Caco-2 (cell line): ENCODE data around the gene PRKAG1. TPM values are rescaled to one million over a fixed set of nuclear protein-coding genes. Genes with fewer than 3 reads are reported as not detected.

Experiments
- BruUV-seq: library from RNA; stranded (reverse); fragments of 400-500 nt; replicated peaks from 2 replicates; lab custom pipeline; 2021; lab: Mats Ljungman, UMichigan
- CTCF ChIA-PET: fragments of 300-600 bp; sonication (Branson Sonifier 250); formaldehyde crosslinking; loops from one replicate; lab custom pipeline; 2022; ENCODE audit warnings: antibody characterized with exemption; lab: Charles Lee
- POLR2A ChIA-PET: fragments of 300-600 bp; sonication (Branson Sonifier 250); formaldehyde crosslinking; loops from one replicate; lab custom pipeline; 2022; ENCODE audit warnings: antibody characterized with exemption; lab: Charles Lee
- DNase-seq, 2 experiments: peaks; one replicate each; pipeline versions ENCODE4 v3.0.0 to v3.0.0-alpha.2; 2020 to 2022
- H3K27me3 ChIP-seq: replicated peaks from 2 replicates; pipeline ENCODE4 v1.6.0; 2011; ENCODE audit warnings: low read length; ENCODE audit not compliant: control insufficient read depth, insufficient read depth
- H3K36me3 ChIP-seq: 2 replicates; pipeline ENCODE4 v1.5.1; 2011; ENCODE audit warnings: low read length; ENCODE audit not compliant: control insufficient read depth, insufficient read depth
- H3K4me1 ChIP-seq: fragments of 250-450 bp; sonication (Bioruptor Pico); 2 replicates; pipeline ENCODE4 v1.5.1; 2020; ENCODE audit warnings: mild to moderate bottlenecking
- H3K4me3 ChIP-seq: 2 replicates; pipeline ENCODE4 v1.5.1; 2011; ENCODE audit warnings: low read depth, mild to moderate bottlenecking, control low read depth, low read length
- H3K9me3 ChIP-seq: fragments of 250-450 bp; sonication (Bioruptor Pico); 2 replicates; pipeline ENCODE4 v1.5.1; 2020; ENCODE audit warnings: mild to moderate bottlenecking, moderate library complexity
- H3K27ac Mint-ChIP-seq: one replicate; pipeline ENCODE4 v1.8.0; 2022; ENCODE audit warnings: mixed read lengths; ENCODE audit not compliant: unreplicated experiment
- H3K27me3 Mint-ChIP-seq: one replicate; pipeline ENCODE4 v1.8.0; 2022; ENCODE audit warnings: mixed read lengths; ENCODE audit not compliant: insufficient read depth, unreplicated experiment
- H3K36me3 Mint-ChIP-seq: one replicate; pipeline ENCODE4 v1.8.0; 2022; ENCODE audit warnings: mild to moderate bottlenecking, mixed read lengths; ENCODE audit not compliant: insufficient read depth, unreplicated experiment
- H3K4me1 Mint-ChIP-seq: one replicate; pipeline ENCODE4 v1.8.0; 2022; ENCODE audit warnings: low read depth, mixed read lengths; ENCODE audit not compliant: unreplicated experiment
- H3K4me3 Mint-ChIP-seq: one replicate; pipeline ENCODE4 v1.8.0; 2022; ENCODE audit warnings: mild to moderate bottlenecking, moderate library complexity, mixed read lengths; ENCODE audit not compliant: unreplicated experiment
- H3K9me3 Mint-ChIP-seq: one replicate; pipeline ENCODE4 v1.8.0; 2022; ENCODE audit warnings: mixed read lengths; ENCODE audit not compliant: unreplicated experiment
- intact Hi-C: fragments of 100-400 bp; cut with micrococcal nuclease; formaldehyde crosslinking; loops from one replicate; pipeline ENCODE4 v1.10.0; 2022; ENCODE audit not compliant: unreplicated experiment
- total RNA-seq: library from RNA; stranded (reverse); gene quantifications from 2 replicates; pipeline ENCODE4 v1.2.3, GENCODE V29; 2022
- TF ChIP-seq, protein P1 (sequence below), 2 experiments: fragments of 200-600 bp in 1 of 2; IDR thresholded peaks; 1 replicate in 1 of 2; 2 replicates in 1 of 2; pipeline versions ENCODE4 v1.5.1 to v1.8.0; 2011 to 2022; ENCODE audit warnings: antibody characterized with exemption in 1 of 2, control low read depth in 1 of 2, inconsistent platforms in 1 of 2, low read depth in 1 of 2, low read length in 1 of 2, mild to moderate bottlenecking in 1 of 2, moderate library complexity in 1 of 2; ENCODE audit not compliant: insufficient read depth in 1 of 2, severe bottlenecking in 1 of 2, unreplicated experiment in 1 of 2

Gene PRKAG1
- total RNA-seq, 1 experiment from 2014 or later, result 60.3 TPM

DNA sequence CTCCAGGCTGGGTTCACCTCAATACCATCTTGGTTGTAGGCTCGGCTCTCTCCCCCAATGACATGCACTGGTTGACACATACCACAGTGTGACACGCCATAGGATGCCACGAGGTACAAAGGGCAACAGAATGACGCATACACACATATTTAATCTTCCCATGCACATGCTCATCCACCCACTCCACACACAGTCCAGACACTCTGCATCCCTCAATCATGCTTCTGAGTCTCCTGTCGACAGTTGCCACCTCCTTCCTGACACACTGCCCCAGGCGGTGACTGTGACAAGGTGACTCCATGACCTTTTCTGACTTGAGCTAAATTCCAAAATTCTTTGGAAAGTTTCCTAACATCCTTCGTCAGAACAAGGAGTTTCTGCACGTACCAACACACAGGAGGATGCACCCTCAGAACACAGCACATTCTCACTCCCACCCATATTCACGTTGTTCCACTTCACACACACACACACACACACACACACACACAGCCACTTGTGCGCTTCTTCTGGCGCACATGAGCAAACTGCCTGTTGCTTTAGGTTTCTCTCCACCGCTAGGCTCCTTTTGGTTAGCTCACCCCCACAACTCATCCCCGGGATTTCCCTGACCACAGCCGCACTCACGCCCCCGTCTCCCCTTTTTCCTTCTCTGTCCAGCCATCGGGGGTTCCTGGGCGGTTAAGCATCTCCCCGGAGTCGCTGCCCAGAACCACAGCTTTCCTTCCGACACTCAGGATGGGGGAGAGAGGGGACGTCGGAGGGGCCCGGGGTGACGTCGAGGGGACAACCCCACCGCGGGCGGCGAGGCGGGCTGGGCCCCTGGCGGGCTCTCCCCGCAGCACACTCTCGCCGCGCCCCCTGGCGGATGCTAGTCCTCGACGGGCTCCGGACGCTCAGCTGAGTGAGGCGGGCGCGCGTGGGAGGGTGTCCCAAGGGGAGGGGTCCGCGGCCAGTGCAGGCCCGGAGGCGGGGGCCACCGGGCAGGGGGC is 41.0 kb downstream of the PRKAG1 start:
- BruUV-seq, result no TSS peak
- Mint-ChIP-seq H3K27ac (no peak overlapping the region), H3K4me3 (peak overlapping the region; percentile 0), H3K27me3 (peaks cover 23% of the 10 kb centered on the region), H3K4me1 (peaks cover 17% of the 10 kb centered on the region), H3K36me3 (peaks cover 17% of the 10 kb centered on the region), H3K9me3 (no peaks in the 10 kb centered on the region)
- POLR2A ChIA-PET, result no interaction called here
- CTCF ChIA-PET, result interaction anchor here (0.5 to 7.8 kb wide), 11 partner anchors 9 to 125 kb away, joined by 3 to 90 read pairs (median 5); partner anchors contain the start of genes ARF3, DDN and DDX23
- H3K4me3 ChIP-seq, result peak overlapping the region; percentile 48
- no peaks in the 10 kb centered on the region for H3K9me3 ChIP-seq
- TF ChIP-seq, protein P1, sequence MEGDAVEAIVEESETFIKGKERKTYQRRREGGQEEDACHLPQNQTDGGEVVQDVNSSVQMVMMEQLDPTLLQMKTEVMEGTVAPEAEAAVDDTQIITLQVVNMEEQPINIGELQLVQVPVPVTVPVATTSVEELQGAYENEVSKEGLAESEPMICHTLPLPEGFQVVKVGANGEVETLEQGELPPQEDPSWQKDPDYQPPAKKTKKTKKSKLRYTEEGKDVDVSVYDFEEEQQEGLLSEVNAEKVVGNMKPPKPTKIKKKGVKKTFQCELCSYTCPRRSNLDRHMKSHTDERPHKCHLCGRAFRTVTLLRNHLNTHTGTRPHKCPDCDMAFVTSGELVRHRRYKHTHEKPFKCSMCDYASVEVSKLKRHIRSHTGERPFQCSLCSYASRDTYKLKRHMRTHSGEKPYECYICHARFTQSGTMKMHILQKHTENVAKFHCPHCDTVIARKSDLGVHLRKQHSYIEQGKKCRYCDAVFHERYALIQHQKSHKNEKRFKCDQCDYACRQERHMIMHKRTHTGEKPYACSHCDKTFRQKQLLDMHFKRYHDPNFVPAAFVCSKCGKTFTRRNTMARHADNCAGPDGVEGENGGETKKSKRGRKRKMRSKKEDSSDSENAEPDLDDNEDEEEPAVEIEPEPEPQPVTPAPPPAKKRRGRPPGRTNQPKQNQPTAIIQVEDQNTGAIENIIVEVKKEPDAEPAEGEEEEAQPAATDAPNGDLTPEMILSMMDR (IDR thresholded peaks at IDR 0.05; ENCODE audit: insufficient read depth in 1 of 2, low read depth in 1 of 2, low read length in 1 of 2, severe bottlenecking in 1 of 2, unreplicated experiment in 1 of 2), result peak; percentile 79 to 91
- peaks cover 23% of the 10 kb centered on the region for H3K4me1 ChIP-seq
- DNase-seq, result peak; percentile 61 to 86
- H3K36me3 ChIP-seq, result no peaks in the 10 kb centered on the region
- intact Hi-C loops, result loop anchor here (2.0 to 5.0 kb wide), 3 partner anchors 21 to 125 kb away; partner anchors contain the start of genes ARF3 and DDX23
- peaks cover 14% of the 10 kb centered on the region for H3K27me3 ChIP-seq

DNA sequence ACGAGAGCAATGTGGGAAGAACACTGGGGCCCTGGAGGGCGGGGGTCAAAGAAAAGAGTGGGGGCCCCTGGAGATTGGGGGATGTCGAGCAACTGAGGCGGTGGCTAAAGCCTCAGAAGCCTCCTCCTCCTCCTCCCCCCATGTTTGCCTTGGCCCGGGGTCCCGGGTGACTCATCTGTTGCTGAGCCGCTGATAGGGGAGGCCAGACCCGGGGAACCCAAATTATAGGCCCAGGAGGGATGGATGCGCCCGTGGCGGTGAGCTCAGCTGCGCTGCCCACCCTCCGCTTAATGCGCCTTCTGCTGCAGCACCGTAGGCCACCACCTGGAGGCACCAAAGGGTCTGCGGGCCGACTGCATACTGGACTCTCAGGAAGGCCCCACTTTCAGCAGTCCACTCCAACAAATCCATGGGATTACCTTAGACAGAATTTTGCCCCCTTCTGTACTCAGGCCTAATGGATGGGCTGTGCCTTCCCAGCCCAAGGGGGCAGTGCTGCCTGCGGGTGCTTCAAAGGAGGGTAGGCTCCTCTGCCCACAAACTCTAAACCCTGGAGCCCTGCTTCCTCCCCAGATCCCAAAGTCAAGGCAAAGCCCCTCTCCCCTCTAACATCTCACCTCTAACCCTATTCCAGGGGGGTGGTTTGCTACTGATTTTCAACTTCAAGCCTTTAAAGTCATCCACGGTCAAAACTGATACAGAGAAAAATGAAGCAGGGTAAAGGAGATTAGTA is 44.5 kb downstream of the PRKAG1 start:
- peaks cover 40% of the 10 kb centered on the region for H3K4me1 ChIP-seq
- H3K36me3 Mint-ChIP-seq, result peaks cover 6% of the 10 kb centered on the region
- peaks cover 11% of the 10 kb centered on the region for H3K27me3 Mint-ChIP-seq
- ChIA-PET POLR2A (no interaction called here), CTCF (no interaction called here)
- H3K4me1 Mint-ChIP-seq, result peaks cover 21% of the 10 kb centered on the region
- H3K27ac Mint-ChIP-seq, result no peak overlapping the region
- no peaks in the 10 kb centered on the region for H3K9me3 Mint-ChIP-seq
- no peaks in the 10 kb centered on the region for H3K9me3 ChIP-seq
- TF ChIP-seq, protein P1 (IDR thresholded peaks at IDR 0.05; ENCODE audit: insufficient read depth in 1 of 2, low read depth in 1 of 2, low read length in 1 of 2, severe bottlenecking in 1 of 2, unreplicated experiment in 1 of 2), result peak; percentile 35 to 51
- DNase-seq, result peak in 1 of 2 experiments; percentile 42
- intact Hi-C loops, result no loop called here
- H3K36me3 ChIP-seq, result no peaks in the 10 kb centered on the region
- BruUV-seq, result no TSS peak
- H3K27me3 ChIP-seq, result peaks cover 4% of the 10 kb centered on the region
- H3K4me3 Mint-ChIP-seq, result no peak overlapping the region
- H3K4me3 ChIP-seq, result no peak overlapping the region

DNA sequence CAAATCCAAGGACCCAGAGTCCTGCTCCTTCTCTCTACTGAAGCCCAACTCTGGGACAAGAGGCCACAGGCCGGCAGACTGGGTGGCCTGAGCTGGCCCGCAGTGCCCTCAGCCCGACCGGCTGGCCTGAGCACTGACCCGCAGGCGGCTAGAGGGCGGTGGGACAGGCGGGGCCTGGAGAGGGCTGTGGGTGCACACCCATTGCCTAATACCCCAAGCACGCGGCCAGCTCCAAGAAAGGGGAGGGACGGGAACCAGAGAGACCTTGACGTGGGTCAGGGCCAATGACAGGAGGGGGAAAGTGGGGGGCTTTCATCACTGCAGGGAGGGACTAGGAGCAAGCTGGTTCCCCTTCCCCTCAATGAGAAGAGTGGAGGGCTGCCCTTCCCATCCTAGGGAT is 45.0 kb downstream of the PRKAG1 start:
- Mint-ChIP-seq H3K27ac (no peak overlapping the region), H3K4me1 (peaks cover 27% of the 10 kb centered on the region), H3K27me3 (peaks cover 9% of the 10 kb centered on the region), H3K9me3 (no peaks in the 10 kb centered on the region), H3K4me3 (no peak overlapping the region), H3K36me3 (peaks cover 6% of the 10 kb centered on the region)
- H3K9me3 ChIP-seq, result no peaks in the 10 kb centered on the region
- no peak for DNase-seq
- peaks cover 41% of the 10 kb centered on the region for H3K4me1 ChIP-seq
- peaks cover 1% of the 10 kb centered on the region for H3K27me3 ChIP-seq
- ChIA-PET POLR2A (no interaction called here), CTCF (no interaction called here)
- H3K4me3 ChIP-seq, result no peak overlapping the region
- intact Hi-C loops, result no loop called here
- no peaks in the 10 kb centered on the region for H3K36me3 ChIP-seq
- TF ChIP-seq, protein P1 (IDR thresholded peaks at IDR 0.05; ENCODE audit: insufficient read depth in 1 of 2, low read depth in 1 of 2, low read length in 1 of 2, severe bottlenecking in 1 of 2, unreplicated experiment in 1 of 2), result no peak
- BruUV-seq, result no TSS peak
